ENCODE data around the gene ADA.
"Not testable (repeated sequence)": the region's sequence is repeated elsewhere in the genome, so short reads cannot be mapped to it uniquely, and the experiment has no call there.

The ADA gene

GRCh38 chr20:44597930-44598329 lies 53.6 kb downstream of the ADA start:
- Histone ChIP-seq H3K9ac (ENCODE audit: low read length) (peak overlapping the region; percentile 38), H3K27me3 (replicated peaks; ENCODE audit: control insufficient read depth, insufficient read depth, low read length) (no peaks in the 10 kb centered on the region), H3K4me1 (ENCODE audit: control insufficient read depth, insufficient read depth, low read length) (peaks cover 71% of the 10 kb centered on the region), H3K4me3 (ENCODE audit: low read length) (no peak overlapping the region), H3K9me3 (ENCODE audit: control insufficient read depth, low read length) (no peaks in the 10 kb centered on the region), H3K36me3 (ENCODE audit: control insufficient read depth, insufficient read depth, low read length, severe bottlenecking) (peaks cover 4% of the 10 kb centered on the region)
- DNase-seq (ENCODE audit: low read depth) = no peak

- DNase-seq (ENCODE audit: low read depth) = no peak
- no peak overlapping the region for H3K9ac ChIP-seq (ENCODE audit: low read length)
- peaks cover 71% of the 10 kb centered on the region for H3K4me1 ChIP-seq (ENCODE audit: control insufficient read depth, insufficient read depth, low read length)
- peaks cover 8% of the 10 kb centered on the region for H3K36me3 ChIP-seq (ENCODE audit: control insufficient read depth, insufficient read depth, low read length, severe bottlenecking)
- no peaks in the 10 kb centered on the region for H3K9me3 ChIP-seq (ENCODE audit: control insufficient read depth, low read length)
- no peak overlapping the region for H3K4me3 ChIP-seq (ENCODE audit: low read length)
- no peaks in the 10 kb centered on the region for H3K27me3 ChIP-seq (replicated peaks; ENCODE audit: control insufficient read depth, insufficient read depth, low read length)
These were observed 54.0 kb downstream of the ADA start for GRCh38 chr20:44597516-44597915.

- H3K27me3 ChIP-seq (replicated peaks; ENCODE audit: control insufficient read depth, insufficient read depth, low read length) = no peaks in the 10 kb centered on the region
- DNase-seq (ENCODE audit: low read depth) = no peak
These were observed 54.6 kb downstream of the ADA start for GRCh38 chr20:44596876-44597275.

GRCh38 chr20:44596010-44596409 lies 55.5 kb downstream of the ADA start:
- H3K9ac ChIP-seq (ENCODE audit: low read length) = no peak overlapping the region
- H3K36me3 ChIP-seq (ENCODE audit: control insufficient read depth, insufficient read depth, low read length, severe bottlenecking) = peaks cover 20% of the 10 kb centered on the region
- no peak overlapping the region for H3K4me3 ChIP-seq (ENCODE audit: low read length)
- H3K9me3 ChIP-seq (ENCODE audit: control insufficient read depth, low read length) = no peaks in the 10 kb centered on the region
- DNase-seq (ENCODE audit: low read depth) = no peak
- no peaks in the 10 kb centered on the region for H3K27me3 ChIP-seq (replicated peaks; ENCODE audit: control insufficient read depth, insufficient read depth, low read length)
- peaks cover 56% of the 10 kb centered on the region for H3K4me1 ChIP-seq (ENCODE audit: control insufficient read depth, insufficient read depth, low read length)

More at GRCh38 chr20:44596876-44597275, 54.6 kb downstream of the ADA start:
- Histone ChIP-seq H3K9me3 (ENCODE audit: control insufficient read depth, low read length) (no peaks in the 10 kb centered on the region), H3K4me1 (ENCODE audit: control insufficient read depth, insufficient read depth, low read length) (peaks cover 65% of the 10 kb centered on the region), H3K9ac (ENCODE audit: low read length) (no peak overlapping the region), H3K36me3 (ENCODE audit: control insufficient read depth, insufficient read depth, low read length, severe bottlenecking) (peaks cover 14% of the 10 kb centered on the region), H3K4me3 (ENCODE audit: low read length) (no peak overlapping the region)

GRCh38 chr20:44594730-44595129 lies 56.8 kb downstream of the ADA start:
- peaks cover 44% of the 10 kb centered on the region for H3K4me1 ChIP-seq (ENCODE audit: control insufficient read depth, insufficient read depth, low read length)
- no peak for DNase-seq (ENCODE audit: low read depth)
- H3K9me3 ChIP-seq (ENCODE audit: control insufficient read depth, low read length) = no peaks in the 10 kb centered on the region
- no peak overlapping the region for H3K4me3 ChIP-seq (ENCODE audit: low read length)
- H3K36me3 ChIP-seq (ENCODE audit: control insufficient read depth, insufficient read depth, low read length, severe bottlenecking) = peaks cover 33% of the 10 kb centered on the region
- H3K9ac ChIP-seq (ENCODE audit: low read length) = no peak overlapping the region
- H3K27me3 ChIP-seq (replicated peaks; ENCODE audit: control insufficient read depth, insufficient read depth, low read length) = no peaks in the 10 kb centered on the region

- Histone ChIP-seq H3K4me1 (ENCODE audit: control insufficient read depth, insufficient read depth, low read length) (peaks cover 36% of the 10 kb centered on the region), H3K27me3 (replicated peaks; ENCODE audit: control insufficient read depth, insufficient read depth, low read length) (no peaks in the 10 kb centered on the region), H3K9ac (ENCODE audit: low read length) (no peak overlapping the region), H3K36me3 (ENCODE audit: control insufficient read depth, insufficient read depth, low read length, severe bottlenecking) (peaks cover 31% of the 10 kb centered on the region), H3K9me3 (ENCODE audit: control insufficient read depth, low read length) (no peaks in the 10 kb centered on the region), H3K4me3 (ENCODE audit: low read length) (no peak overlapping the region)
- no peak for DNase-seq (ENCODE audit: low read depth)
These were observed 57.7 kb downstream of the ADA start for GRCh38 chr20:44593751-44594150.

GRCh38 chr20:44592366-44592765 lies 59.1 kb downstream of the ADA start:
- no peaks in the 10 kb centered on the region for H3K9me3 ChIP-seq (ENCODE audit: control insufficient read depth, low read length)
- no peak overlapping the region for H3K9ac ChIP-seq (ENCODE audit: low read length)
- peaks cover 22% of the 10 kb centered on the region for H3K4me1 ChIP-seq (ENCODE audit: control insufficient read depth, insufficient read depth, low read length)
- H3K27me3 ChIP-seq (replicated peaks; ENCODE audit: control insufficient read depth, insufficient read depth, low read length) = no peaks in the 10 kb centered on the region
- H3K4me3 ChIP-seq (ENCODE audit: low read length) = no peak overlapping the region
- DNase-seq (ENCODE audit: low read depth) = no peak
- peaks cover 31% of the 10 kb centered on the region for H3K36me3 ChIP-seq (ENCODE audit: control insufficient read depth, insufficient read depth, low read length, severe bottlenecking)

- Histone ChIP-seq H3K4me1 (ENCODE audit: control insufficient read depth, insufficient read depth, low read length) (peaks cover 19% of the 10 kb centered on the region), H3K36me3 (ENCODE audit: control insufficient read depth, insufficient read depth, low read length, severe bottlenecking) (peaks cover 31% of the 10 kb centered on the region), H3K4me3 (ENCODE audit: low read length) (no peak overlapping the region), H3K9me3 (ENCODE audit: control insufficient read depth, low read length) (no peaks in the 10 kb centered on the region), H3K27me3 (replicated peaks; ENCODE audit: control insufficient read depth, insufficient read depth, low read length) (no peaks in the 10 kb centered on the region), H3K9ac (ENCODE audit: low read length) (no peak overlapping the region)
- DNase-seq (ENCODE audit: low read depth) = no peak
These were observed 60.3 kb downstream of the ADA start for GRCh38 chr20:44590980-44591778.

GRCh38 chr20:44589537-44589936 lies 62.0 kb downstream of the ADA start:
- H3K36me3 ChIP-seq (ENCODE audit: control insufficient read depth, insufficient read depth, low read length, severe bottlenecking) = peaks cover 31% of the 10 kb centered on the region

GRCh38 chr20:44588321-44588720 lies 63.2 kb downstream of the ADA start:
- DNase-seq (ENCODE audit: low read depth) = not testable (repeated sequence)

More at GRCh38 chr20:44589537-44589936, 62.0 kb downstream of the ADA start:
- Histone ChIP-seq H3K4me1 (ENCODE audit: control insufficient read depth, insufficient read depth, low read length) (peaks cover 22% of the 10 kb centered on the region), H3K27me3 (replicated peaks; ENCODE audit: control insufficient read depth, insufficient read depth, low read length) (no peaks in the 10 kb centered on the region), H3K4me3 (ENCODE audit: low read length) (no peak overlapping the region), H3K9ac (ENCODE audit: low read length) (no peak overlapping the region), H3K9me3 (ENCODE audit: control insufficient read depth, low read length) (no peaks in the 10 kb centered on the region)
- DNase-seq (ENCODE audit: low read depth) = no peak

GRCh38 chr20:44587035-44587980 lies 64.2 kb downstream of the ADA start:
- no peak overlapping the region for H3K4me3 ChIP-seq (ENCODE audit: low read length)
- H3K9ac ChIP-seq (ENCODE audit: low read length) = no peak overlapping the region
- H3K4me1 ChIP-seq (ENCODE audit: control insufficient read depth, insufficient read depth, low read length) = peaks cover 24% of the 10 kb centered on the region
- peaks cover 24% of the 10 kb centered on the region for H3K36me3 ChIP-seq (ENCODE audit: control insufficient read depth, insufficient read depth, low read length, severe bottlenecking)
- DNase-seq (ENCODE audit: low read depth) = no peak
- no peaks in the 10 kb centered on the region for H3K9me3 ChIP-seq (ENCODE audit: control insufficient read depth, low read length)
- H3K27me3 ChIP-seq (replicated peaks; ENCODE audit: control insufficient read depth, insufficient read depth, low read length) = no peaks in the 10 kb centered on the region

More at GRCh38 chr20:44588321-44588720, 63.2 kb downstream of the ADA start:
- Histone ChIP-seq H3K36me3 (ENCODE audit: control insufficient read depth, insufficient read depth, low read length, severe bottlenecking) (peaks cover 31% of the 10 kb centered on the region), H3K4me1 (ENCODE audit: control insufficient read depth, insufficient read depth, low read length) (peaks cover 20% of the 10 kb centered on the region)
- H3K4me3 ChIP-seq (ENCODE audit: low read length); H3K27me3 ChIP-seq (replicated peaks; ENCODE audit: control insufficient read depth, insufficient read depth, low read length); H3K9me3 ChIP-seq (ENCODE audit: control insufficient read depth, low read length); H3K9ac ChIP-seq (ENCODE audit: low read length): not testable (repeated sequence)
